SKM-1 (cell line): ENCODE measurements around the gene CHST6.
A peak's percentile ranks its signal among the peaks of the same experiment; 100 is the strongest.
"Not testable (repeated sequence)": the region's sequence is repeated elsewhere in the genome, so short reads cannot be mapped to it uniquely, and the experiment has no call there.

Experiments used
- DNase-seq: peaks from one replicate; lab custom pipeline; 2025; ENCODE audit not compliant: unreplicated experiment; lab: John Stamatoyannopoulos, UW

CHST6 gene

GRCh38 chr16:75495076-75495674 is at the start of gene CHST6:
TSS of gene CHST6 (minus strand) at chr16:75495441. CDS start at chr16:75479828, 15,613 bp downstream.
- no peak for DNase-seq

GRCh38 chr16:75542462-75542861 is 47.2 kb upstream of the CHST6 start:
- DNase-seq, result not testable (repeated sequence)

- no peak for DNase-seq
Measured at GRCh38 chr16:75541236-75541635, 46.0 kb upstream of the CHST6 start.

GRCh38 chr16:75538882-75539565 is 43.8 kb upstream of the CHST6 start:
- DNase-seq, result not testable (repeated sequence)

- DNase-seq, result no peak
Measured at GRCh38 chr16:75537776-75538175, 42.5 kb upstream of the CHST6 start.

GRCh38 chr16:75535901-75536300 is 40.7 kb upstream of the CHST6 start, which contains the start of gene CHST5:
TSS of gene CHST5 (minus strand) at chr16:75536108. CDS start at chr16:75530384, 5,724 bp downstream.
- no peak for DNase-seq

- DNase-seq, result no peak
Measured at GRCh38 chr16:75535211-75535843, 40.1 kb upstream of the CHST6 start.

GRCh38 chr16:75534560-75535205 is 39.4 kb upstream of the CHST6 start:
- no peak for DNase-seq

- DNase-seq, result no peak
Measured at GRCh38 chr16:75532791-75533190, 37.5 kb upstream of the CHST6 start.

GRCh38 chr16:75532142-75532765 is 37.0 kb upstream of the CHST6 start:
- DNase-seq, result no peak

- DNase-seq, result no peak
Measured at GRCh38 chr16:75529959-75530358, 34.7 kb upstream of the CHST6 start.

GRCh38 chr16:75529056-75529905 is 34.0 kb upstream of the CHST6 start:
- DNase-seq, result no peak

GRCh38 chr16:75527825-75528299 is 32.6 kb upstream of the CHST6 start:
- no peak for DNase-seq

GRCh38 chr16:75526032-75526790 is 31.0 kb upstream of the CHST6 start:
- no peak for DNase-seq

- no peak for DNase-seq
Measured at GRCh38 chr16:75519175-75519574, 23.9 kb upstream of the CHST6 start.

- DNase-seq, result not testable (repeated sequence)
Measured at GRCh38 chr16:75516189-75516966, 21.1 kb upstream of the CHST6 start.

- DNase-seq, result no peak
Measured at GRCh38 chr16:75514296-75514695, 19.1 kb upstream of the CHST6 start.

GRCh38 chr16:75506574-75506973 is 11.3 kb upstream of the CHST6 start:
- peak; percentile 78 for DNase-seq

- no peak for DNase-seq
Measured at GRCh38 chr16:75506107-75506506, 10.9 kb upstream of the CHST6 start.
